ENCODE data around the gene MGMT. TPM values are rescaled to one million over a fixed set of nuclear protein-coding genes. Genes with fewer than 3 reads are reported as not detected.

The MGMT gene
- total RNA-seq, 1 experiment from 2014 or later, result 11.5 TPM

GRCh38 chr10:129622736-129623135, 155.7 kb downstream of the MGMT start:
- no peak overlapping the region for H3K9ac ChIP-seq (ENCODE audit: low read length)
- H4K20me1 ChIP-seq (ENCODE audit: insufficient read depth), result no peaks in the 10 kb centered on the region
- ChIA-PET RAD21 (ENCODE audit: low non-redundant PET in 1 of 2, low total read pairs in 2 of 2, uncharacterized antibody in 2 of 2, unreplicated experiment in 2 of 2) (no interaction called here), CTCF (no interaction called here), POLR2A (no interaction called here)
- no peaks in the 10 kb centered on the region for H3K9me3 ChIP-seq (ENCODE audit: control insufficient read depth in 1 of 2, insufficient read depth in 1 of 2, low read depth in 1 of 2, low read length in 2 of 2)
- no peak overlapping the region for H3K4me2 ChIP-seq (ENCODE audit: low read length)
- no peaks in the 10 kb centered on the region for H3K9me2 ChIP-seq (ENCODE audit: insufficient read depth)
- no peaks in the 10 kb centered on the region for H3K27me3 ChIP-seq (ENCODE audit: insufficient read depth, low read length)
- no peak for TF ChIP-seq POLR2A (IDR thresholded peaks at IDR 0.05; ENCODE audit: borderline replicate concordance, extremely low read depth, insufficient read depth, insufficient read length)
- TF ChIP-seq ZNF274 (IDR thresholded peaks at IDR 0.05; ENCODE audit: low read depth, low read length), result no peak
- TF ChIP-seq CTCF (IDR thresholded peaks at IDR 0.05 in 2 of 3, conservative IDR thresholded peaks at IDR 0.05 in 1 of 3; ENCODE audit: borderline replicate concordance in 1 of 3, insufficient read depth in 1 of 3, low read depth in 2 of 3, low read length in 2 of 3), result no peak
- TF ChIP-seq SIN3A (IDR thresholded peaks at IDR 0.05; ENCODE audit: low read depth), result no peak
- TF ChIP-seq JUND (IDR thresholded peaks at IDR 0.05), result no peak
- TF ChIP-seq SP1 (IDR thresholded peaks at IDR 0.05; ENCODE audit: low read depth), result no peak
- TF ChIP-seq YY1 (IDR thresholded peaks at IDR 0.05; ENCODE audit: extremely low read depth, insufficient replicate concordance, low read depth, low read length), result no peak
- TF ChIP-seq, protein P1, sequence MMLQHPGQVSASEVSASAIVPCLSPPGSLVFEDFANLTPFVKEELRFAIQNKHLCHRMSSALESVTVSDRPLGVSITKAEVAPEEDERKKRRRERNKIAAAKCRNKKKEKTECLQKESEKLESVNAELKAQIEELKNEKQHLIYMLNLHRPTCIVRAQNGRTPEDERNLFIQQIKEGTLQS (IDR thresholded peaks at IDR 0.05), result no peak
- no peak for TF ChIP-seq EZH2phosphoT487 (IDR thresholded peaks at IDR 0.05; ENCODE audit: borderline replicate concordance)
- no peaks in the 10 kb centered on the region for H3K36me3 ChIP-seq (ENCODE audit: control insufficient read depth in 1 of 2, insufficient read depth in 2 of 2, low read length in 2 of 2)
- no peaks in the 10 kb centered on the region for H3K79me2 ChIP-seq (ENCODE audit: insufficient read depth, low read length)
- no peak overlapping the region for H3K4me3 ChIP-seq (replicated peaks in 1 of 2; ENCODE audit: low read depth in 1 of 2, low read length in 2 of 2)
- intact Hi-C loops (cut with micrococcal nuclease), result no loop called here
- no TSS peak for BruUV-seq (replicated peaks)
- H2AFZ ChIP-seq (ENCODE audit: low read depth, low read length, poor library complexity, severe bottlenecking), result no peak overlapping the region
- H3K4me1 ChIP-seq (ENCODE audit: control insufficient read depth in 1 of 2, insufficient read depth in 2 of 2, low read length in 2 of 2), result no peaks in the 10 kb centered on the region
- ATAC-seq, result no peak
- H3K27ac ChIP-seq (ENCODE audit: low read depth, low read length), result no peak overlapping the region
- DNase-seq (ENCODE audit: low read depth, low spot score), result no peak

GRCh38 chr10:129624526-129624925, 157.5 kb downstream of the MGMT start:
- ChIA-PET POLR2A (no interaction called here), CTCF (no interaction called here), RAD21 (ENCODE audit: low non-redundant PET in 1 of 2, low total read pairs in 2 of 2, uncharacterized antibody in 2 of 2, unreplicated experiment in 2 of 2) (no interaction called here)
- no peak for ATAC-seq
- no peak overlapping the region for H3K4me3 ChIP-seq (replicated peaks in 1 of 2; ENCODE audit: low read depth in 1 of 2, low read length in 2 of 2)
- H3K27me3 ChIP-seq (ENCODE audit: insufficient read depth, low read length), result no peaks in the 10 kb centered on the region
- intact Hi-C loops (cut with micrococcal nuclease), result no loop called here
- H2AFZ ChIP-seq (ENCODE audit: low read depth, low read length, poor library complexity, severe bottlenecking), result no peak overlapping the region
- no TSS peak for BruUV-seq (replicated peaks)
- no peaks in the 10 kb centered on the region for H3K36me3 ChIP-seq (ENCODE audit: control insufficient read depth in 1 of 2, insufficient read depth in 2 of 2, low read length in 2 of 2)
- no peak overlapping the region for H3K9ac ChIP-seq (ENCODE audit: low read length)
- H3K4me2 ChIP-seq (ENCODE audit: low read length), result no peak overlapping the region
- H3K79me2 ChIP-seq (ENCODE audit: insufficient read depth, low read length), result no peaks in the 10 kb centered on the region
- H3K4me1 ChIP-seq (ENCODE audit: control insufficient read depth in 1 of 2, insufficient read depth in 2 of 2, low read length in 2 of 2), result no peaks in the 10 kb centered on the region
- no peaks in the 10 kb centered on the region for H3K9me2 ChIP-seq (ENCODE audit: insufficient read depth)
- no peaks in the 10 kb centered on the region for H3K9me3 ChIP-seq (ENCODE audit: control insufficient read depth in 1 of 2, insufficient read depth in 1 of 2, low read depth in 1 of 2, low read length in 2 of 2)
- no peaks in the 10 kb centered on the region for H4K20me1 ChIP-seq (ENCODE audit: insufficient read depth)
- DNase-seq (ENCODE audit: low read depth, low spot score), result no peak
- no peak overlapping the region for H3K27ac ChIP-seq (ENCODE audit: low read depth, low read length)
- TF ChIP-seq, protein P2, sequence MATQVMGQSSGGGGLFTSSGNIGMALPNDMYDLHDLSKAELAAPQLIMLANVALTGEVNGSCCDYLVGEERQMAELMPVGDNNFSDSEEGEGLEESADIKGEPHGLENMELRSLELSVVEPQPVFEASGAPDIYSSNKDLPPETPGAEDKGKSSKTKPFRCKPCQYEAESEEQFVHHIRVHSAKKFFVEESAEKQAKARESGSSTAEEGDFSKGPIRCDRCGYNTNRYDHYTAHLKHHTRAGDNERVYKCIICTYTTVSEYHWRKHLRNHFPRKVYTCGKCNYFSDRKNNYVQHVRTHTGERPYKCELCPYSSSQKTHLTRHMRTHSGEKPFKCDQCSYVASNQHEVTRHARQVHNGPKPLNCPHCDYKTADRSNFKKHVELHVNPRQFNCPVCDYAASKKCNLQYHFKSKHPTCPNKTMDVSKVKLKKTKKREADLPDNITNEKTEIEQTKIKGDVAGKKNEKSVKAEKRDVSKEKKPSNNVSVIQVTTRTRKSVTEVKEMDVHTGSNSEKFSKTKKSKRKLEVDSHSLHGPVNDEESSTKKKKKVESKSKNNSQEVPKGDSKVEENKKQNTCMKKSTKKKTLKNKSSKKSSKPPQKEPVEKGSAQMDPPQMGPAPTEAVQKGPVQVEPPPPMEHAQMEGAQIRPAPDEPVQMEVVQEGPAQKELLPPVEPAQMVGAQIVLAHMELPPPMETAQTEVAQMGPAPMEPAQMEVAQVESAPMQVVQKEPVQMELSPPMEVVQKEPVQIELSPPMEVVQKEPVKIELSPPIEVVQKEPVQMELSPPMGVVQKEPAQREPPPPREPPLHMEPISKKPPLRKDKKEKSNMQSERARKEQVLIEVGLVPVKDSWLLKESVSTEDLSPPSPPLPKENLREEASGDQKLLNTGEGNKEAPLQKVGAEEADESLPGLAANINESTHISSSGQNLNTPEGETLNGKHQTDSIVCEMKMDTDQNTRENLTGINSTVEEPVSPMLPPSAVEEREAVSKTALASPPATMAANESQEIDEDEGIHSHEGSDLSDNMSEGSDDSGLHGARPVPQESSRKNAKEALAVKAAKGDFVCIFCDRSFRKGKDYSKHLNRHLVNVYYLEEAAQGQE (IDR thresholded peaks at IDR 0.05; ENCODE audit: low read depth), result no peak
- TF ChIP-seq EZH2phosphoT487 (IDR thresholded peaks at IDR 0.05; ENCODE audit: borderline replicate concordance), result no peak
- no peak for TF ChIP-seq SRF (IDR thresholded peaks at IDR 0.05; ENCODE audit: low read depth)
- TF ChIP-seq EGR1 (IDR thresholded peaks at IDR 0.05; ENCODE audit: low read depth), result no peak
- no peak for TF ChIP-seq JUND (IDR thresholded peaks at IDR 0.05)
- no peak for TF ChIP-seq SP1 (IDR thresholded peaks at IDR 0.05; ENCODE audit: low read depth)
- no peak for TF ChIP-seq CEBPB (IDR thresholded peaks at IDR 0.05; ENCODE audit: low read depth)
- no peak for TF ChIP-seq POLR2AphosphoS5 (IDR thresholded peaks at IDR 0.05; ENCODE audit: low read depth, low read length)
- no peak for TF ChIP-seq MAX (IDR thresholded peaks at IDR 0.05)
